WTC11 (cell line): ENCODE data around the gene STRN4. TPM values are rescaled to one million over a fixed set of nuclear protein-coding genes. Genes with fewer than 3 reads are reported as not detected.

Source experiments
- ATAC-seq: fragments of 200-7000 bp; cut with Tn5 transposase; 2 replicates; pipeline ENCODE4 v1.10.0; 2021; ENCODE audit warnings: mild to moderate bottlenecking, moderate library complexity
- CTCF ChIA-PET: fragments of 300-600 bp; sonication (Branson Sonifier 250); formaldehyde crosslinking; loops from one replicate; lab custom pipeline; 2021; ENCODE audit warnings: antibody characterized with exemption; lab: Charles Lee
- POLR2A ChIA-PET: fragments of 350-600 bp; sonication (Branson Sonifier 250); formaldehyde crosslinking; loops from one replicate; lab custom pipeline; 2021; ENCODE audit warnings: antibody characterized with exemption; lab: Charles Lee
- DNase-seq: peaks from one replicate; pipeline ENCODE4 v3.0.0; 2021; ENCODE audit warnings: low spot score
- H3K27ac Mint-ChIP-seq: 2 replicates; pipeline ENCODE4 v1.8.0; 2021; ENCODE audit warnings: mixed read lengths
- H3K27me3 Mint-ChIP-seq: 2 replicates; pipeline ENCODE4 v1.8.0; 2021; ENCODE audit warnings: low read depth, mild to moderate bottlenecking, moderate library complexity, mixed read lengths
- H3K36me3 Mint-ChIP-seq: 2 replicates; pipeline ENCODE4 v1.8.0; 2021; ENCODE audit warnings: mixed read lengths
- H3K4me1 Mint-ChIP-seq: 2 replicates; pipeline ENCODE4 v1.8.0; 2022; ENCODE audit warnings: mixed read lengths
- H3K4me3 Mint-ChIP-seq: 2 replicates; pipeline ENCODE4 v1.8.0; 2021; ENCODE audit warnings: mild to moderate bottlenecking, moderate library complexity, mixed read lengths
- H3K9me3 Mint-ChIP-seq: 2 replicates; pipeline ENCODE4 v1.8.0; 2021; ENCODE audit warnings: mixed read lengths
- CTCF ChIP-seq: fragments of 200-600 bp; IDR thresholded peaks from 2 replicates; pipeline ENCODE4 v1.8.0; 2022; ENCODE audit warnings: antibody characterized with exemption
- FOXK1 ChIP-seq: sonication (generic); formaldehyde crosslinking; IDR thresholded peaks from 2 replicates; pipeline ENCODE4 v1.8.0; 2022; ENCODE audit warnings: mild to moderate bottlenecking, moderate library complexity, missing genetic modification reagents
- NR1H2 ChIP-seq: sonication (generic); formaldehyde crosslinking; IDR thresholded peaks from 2 replicates; pipeline ENCODE4 v1.9.0; 2021; ENCODE audit warnings: mild to moderate bottlenecking, moderate library complexity, missing genetic modification reagents
- NR3C1 ChIP-seq: sonication (generic); formaldehyde crosslinking; conservative IDR thresholded peaks from 2 replicates; pipeline ENCODE4 v1.8.1; 2023; ENCODE audit warnings: low read depth, mild to moderate bottlenecking, missing genetic modification reagents
- OVOL2 ChIP-seq: fragments of 250-450 bp; sonication (Bioruptor Pico); IDR thresholded peaks from 2 replicates; pipeline ENCODE4 v1.9.0; 2021; ENCODE audit warnings: mild to moderate bottlenecking, borderline replicate concordance
- SMAD3 ChIP-seq: sonication (generic); formaldehyde crosslinking; IDR thresholded peaks from 2 replicates; pipeline ENCODE4 v1.8.0; 2022; ENCODE audit warnings: missing genetic modification reagents, mild to moderate bottlenecking, borderline replicate concordance
- TEAD4 ChIP-seq: sonication (generic); formaldehyde crosslinking; IDR thresholded peaks from 2 replicates; pipeline ENCODE4 v1.8.0; 2022; ENCODE audit warnings: mild to moderate bottlenecking, missing genetic modification reagents
- USF1 ChIP-seq: sonication (generic); formaldehyde crosslinking; IDR thresholded peaks from 2 replicates; pipeline ENCODE4 v1.8.0; 2022; ENCODE audit warnings: mild to moderate bottlenecking, missing genetic modification reagents
- ZBTB43 ChIP-seq: sonication (generic); formaldehyde crosslinking; IDR thresholded peaks from 2 replicates; pipeline ENCODE4 v1.8.1; 2023; ENCODE audit warnings: mild to moderate bottlenecking, missing genetic modification reagents
- ZNF121 ChIP-seq: sonication (generic); formaldehyde crosslinking; IDR thresholded peaks from 2 replicates; pipeline ENCODE4 v1.8.0; 2023; ENCODE audit warnings: missing genetic modification reagents
- ZNF532 ChIP-seq: fragments of 250-450 bp; sonication (Bioruptor Pico); IDR thresholded peaks from 2 replicates; pipeline ENCODE4 v1.9.0; 2021; ENCODE audit warnings: mild to moderate bottlenecking, borderline replicate concordance
- total RNA-seq: library from RNA; stranded (reverse); gene quantifications from 3 replicates; pipeline ENCODE4 v1.2.3, GENCODE V29; 2021
- TF ChIP-seq, protein P1 (sequence below): fragments of 250-450 bp; sonication (Bioruptor Pico); conservative IDR thresholded peaks from 2 replicates; pipeline ENCODE4 v1.9.0; 2021; ENCODE audit warnings: mild to moderate bottlenecking
- TF ChIP-seq, protein P2 (sequence below): sonication (generic); formaldehyde crosslinking; IDR thresholded peaks from 2 replicates; pipeline ENCODE4 v1.8.0; 2023; ENCODE audit warnings: mild to moderate bottlenecking, missing genetic modification reagents
- TF ChIP-seq, protein P3 (sequence below): sonication (generic); formaldehyde crosslinking; IDR thresholded peaks from 2 replicates; pipeline ENCODE4 v1.8.1; 2023; ENCODE audit warnings: mild to moderate bottlenecking, missing genetic modification reagents, moderate library complexity

Gene STRN4
- total RNA-seq, 1 experiment from 2014 or later = 144 TPM

DNA sequence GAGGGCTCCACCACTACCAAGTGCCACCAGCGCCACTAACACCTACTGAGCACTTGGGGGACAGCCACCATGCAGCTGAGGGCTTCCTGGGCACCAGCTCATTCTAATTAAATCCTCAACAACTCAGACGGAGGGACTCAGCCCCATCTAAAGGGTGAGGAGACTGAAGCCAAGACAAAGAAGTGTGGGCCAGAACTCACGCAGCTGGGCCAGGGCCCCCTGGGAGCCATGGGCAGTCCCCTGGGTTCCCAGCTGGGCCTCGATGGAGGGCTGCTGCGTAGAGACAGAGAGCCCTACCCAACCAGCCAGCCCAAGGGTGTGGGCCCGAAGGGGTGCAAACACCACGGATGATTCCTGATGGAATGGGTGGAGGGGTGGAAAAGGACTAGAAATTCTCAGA lies 16.6 kb downstream of the STRN4 start:
- no peak overlapping the region for H3K4me3 Mint-ChIP-seq
- no peaks in the 10 kb centered on the region for H3K9me3 Mint-ChIP-seq
- H3K27ac Mint-ChIP-seq = no peak overlapping the region
- CTCF ChIA-PET = interaction anchor here (1.0 to 3.5 kb wide), 17 partner anchors 8 to 115 kb away, joined by 3 to 26 read pairs (median 9); partner anchors contain the start of genes DACT3, FKRP and PRKD2
- ATAC-seq (no peak), DNase-seq (no peak)
- no peak for TF ChIP-seq ZNF532 (CRISPR knock-in tag)
- no peak for TF ChIP-seq NR1H2
- no peak for TF ChIP-seq NR3C1
- no peak for TF ChIP-seq USF1
- TF ChIP-seq SMAD3 (CRISPR knock-in tag) = no peak
- TF ChIP-seq OVOL2 = no peak
- TF ChIP-seq, protein P1, sequence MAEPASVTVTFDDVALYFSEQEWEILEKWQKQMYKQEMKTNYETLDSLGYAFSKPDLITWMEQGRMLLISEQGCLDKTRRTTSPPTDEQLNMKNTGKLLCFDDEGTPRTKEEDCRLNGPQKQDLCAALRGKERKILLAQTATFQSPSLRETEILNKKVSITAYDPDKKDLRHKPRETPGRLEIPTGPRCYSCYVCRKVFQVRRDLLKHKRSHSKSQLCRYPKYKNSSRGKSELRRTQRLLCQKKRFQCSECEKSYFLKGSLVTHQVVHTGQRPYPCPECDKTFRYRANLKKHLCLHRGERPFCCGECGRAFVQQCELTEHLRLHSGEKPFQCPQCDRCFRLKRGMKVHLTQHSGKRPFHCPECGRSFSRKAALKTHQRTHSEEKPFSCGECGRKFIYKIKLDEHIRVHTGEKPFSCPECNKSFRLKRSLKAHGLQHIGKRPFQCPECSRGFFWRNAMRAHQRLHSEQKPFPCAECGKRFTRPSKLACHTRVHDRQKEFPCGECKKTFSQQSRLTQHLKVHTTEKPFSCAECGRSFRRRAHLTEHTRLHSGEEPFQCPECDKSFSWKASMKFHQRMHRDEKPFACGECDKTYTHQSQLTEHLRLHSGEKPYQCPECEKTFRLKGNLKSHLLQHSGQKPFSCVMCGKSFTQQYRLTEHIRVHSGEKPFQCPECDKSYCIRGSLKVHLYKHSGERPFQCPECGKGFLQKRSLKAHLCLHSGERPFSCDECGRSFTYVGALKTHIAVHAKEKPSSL (CRISPR knock-in tag) = no peak
- TF ChIP-seq, protein P2, sequence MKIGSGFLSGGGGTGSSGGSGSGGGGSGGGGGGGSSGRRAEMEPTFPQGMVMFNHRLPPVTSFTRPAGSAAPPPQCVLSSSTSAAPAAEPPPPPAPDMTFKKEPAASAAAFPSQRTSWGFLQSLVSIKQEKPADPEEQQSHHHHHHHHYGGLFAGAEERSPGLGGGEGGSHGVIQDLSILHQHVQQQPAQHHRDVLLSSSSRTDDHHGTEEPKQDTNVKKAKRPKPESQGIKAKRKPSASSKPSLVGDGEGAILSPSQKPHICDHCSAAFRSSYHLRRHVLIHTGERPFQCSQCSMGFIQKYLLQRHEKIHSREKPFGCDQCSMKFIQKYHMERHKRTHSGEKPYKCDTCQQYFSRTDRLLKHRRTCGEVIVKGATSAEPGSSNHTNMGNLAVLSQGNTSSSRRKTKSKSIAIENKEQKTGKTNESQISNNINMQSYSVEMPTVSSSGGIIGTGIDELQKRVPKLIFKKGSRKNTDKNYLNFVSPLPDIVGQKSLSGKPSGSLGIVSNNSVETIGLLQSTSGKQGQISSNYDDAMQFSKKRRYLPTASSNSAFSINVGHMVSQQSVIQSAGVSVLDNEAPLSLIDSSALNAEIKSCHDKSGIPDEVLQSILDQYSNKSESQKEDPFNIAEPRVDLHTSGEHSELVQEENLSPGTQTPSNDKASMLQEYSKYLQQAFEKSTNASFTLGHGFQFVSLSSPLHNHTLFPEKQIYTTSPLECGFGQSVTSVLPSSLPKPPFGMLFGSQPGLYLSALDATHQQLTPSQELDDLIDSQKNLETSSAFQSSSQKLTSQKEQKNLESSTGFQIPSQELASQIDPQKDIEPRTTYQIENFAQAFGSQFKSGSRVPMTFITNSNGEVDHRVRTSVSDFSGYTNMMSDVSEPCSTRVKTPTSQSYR (CRISPR knock-in tag) = no peak
- H3K36me3 Mint-ChIP-seq = peaks cover 70% of the 10 kb centered on the region
- POLR2A ChIA-PET = no interaction called here
- H3K27me3 Mint-ChIP-seq = no peaks in the 10 kb centered on the region; the same call in 1 of the 2 replicates
- peaks cover 14% of the 10 kb centered on the region for H3K4me1 Mint-ChIP-seq

GRCh38 chr19:46728693-46729339 lies 17.4 kb downstream of the STRN4 start:
- Mint-ChIP-seq H3K27me3 (no peaks in the 10 kb centered on the region; the same call in 1 of the 2 replicates), H3K4me3 (no peak overlapping the region), H3K27ac (peak overlapping the region; percentile 59; the same call in 1 of the 2 replicates), H3K36me3 (peaks cover 68% of the 10 kb centered on the region), H3K4me1 (peaks cover 14% of the 10 kb centered on the region), H3K9me3 (no peaks in the 10 kb centered on the region)
- ATAC-seq (peak; percentile 87), DNase-seq (peak; percentile 80)
- ChIA-PET CTCF (interaction anchor here (0.6 to 3.5 kb wide), 26 partner anchors 8 to 140 kb away, joined by 3 to 26 read pairs (median 5); partner anchors contain the start of genes DACT3, FKRP and PRKD2), POLR2A (no interaction called here)
- peak; percentile 94 for TF ChIP-seq ZNF121
- TF ChIP-seq TEAD4 (CRISPR knock-in tag) = no peak
- TF ChIP-seq, protein P3, sequence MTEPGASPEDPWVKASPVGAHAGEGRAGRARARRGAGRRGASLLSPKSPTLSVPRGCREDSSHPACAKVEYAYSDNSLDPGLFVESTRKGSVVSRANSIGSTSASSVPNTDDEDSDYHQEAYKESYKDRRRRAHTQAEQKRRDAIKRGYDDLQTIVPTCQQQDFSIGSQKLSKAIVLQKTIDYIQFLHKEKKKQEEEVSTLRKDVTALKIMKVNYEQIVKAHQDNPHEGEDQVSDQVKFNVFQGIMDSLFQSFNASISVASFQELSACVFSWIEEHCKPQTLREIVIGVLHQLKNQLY (CRISPR knock-in tag) = no peak
- peak; percentile 79 for TF ChIP-seq CTCF
- TF ChIP-seq NR3C1 = no peak
- no peak for TF ChIP-seq FOXK1
- no peak for TF ChIP-seq ZBTB43
